GM12801 (cell line): ENCODE data around the gene SSTR3.

Experiments used
- CTCF ChIP-seq: IDR thresholded peaks from one replicate; pipeline ENCODE4 v1.5.1; 2011; ENCODE audit warnings: control low read depth; ENCODE audit not compliant: insufficient read length; ENCODE audit errors: extremely low read depth

Gene SSTR3

GRCh38 chr22:37180531-37181231 is 31.6 kb downstream of the SSTR3 start:
- TF ChIP-seq CTCF, result no peak

DNA sequence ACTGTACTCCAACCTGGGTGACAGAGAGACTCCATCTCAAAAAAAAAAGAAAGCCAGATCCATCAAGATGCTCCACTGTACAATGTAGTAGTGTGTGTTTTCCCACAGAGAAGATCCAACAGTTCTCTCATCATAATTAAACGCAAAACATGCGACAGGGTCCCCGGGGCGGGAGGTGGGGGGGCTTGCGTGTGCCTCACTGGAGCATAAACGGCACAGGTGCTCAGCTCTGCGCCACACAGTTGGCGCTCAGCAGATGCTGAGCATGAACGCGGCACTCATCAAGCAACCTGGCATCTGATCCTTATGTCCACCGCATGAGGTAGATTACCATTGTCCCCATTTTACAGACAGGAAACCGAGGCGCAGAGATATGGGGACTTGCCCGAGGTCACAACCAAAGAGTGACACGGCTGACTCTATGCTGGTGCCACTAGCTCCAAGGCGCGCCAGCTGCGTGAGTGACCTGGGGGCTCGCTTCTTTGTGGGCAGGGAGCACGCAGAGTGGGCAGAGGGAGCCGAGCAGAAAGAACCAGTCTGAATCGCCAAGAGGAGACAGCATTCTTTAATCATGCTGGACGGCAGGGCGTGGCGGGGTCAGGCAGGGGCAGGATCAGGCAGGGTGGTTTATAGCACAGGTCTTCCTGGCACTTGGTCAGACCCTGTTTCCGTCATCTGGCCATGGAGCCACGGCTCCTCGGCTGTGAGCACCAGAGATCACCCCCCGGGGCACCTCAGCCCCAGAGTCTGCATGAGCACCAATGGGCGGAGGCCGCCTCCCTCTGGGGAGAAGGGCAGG is 32.5 kb downstream of the SSTR3 start:
- TF ChIP-seq CTCF, result no peak

- no peak for TF ChIP-seq CTCF
These were observed 33.2 kb downstream of the SSTR3 start for GRCh38 chr22:37179126-37179470.

DNA sequence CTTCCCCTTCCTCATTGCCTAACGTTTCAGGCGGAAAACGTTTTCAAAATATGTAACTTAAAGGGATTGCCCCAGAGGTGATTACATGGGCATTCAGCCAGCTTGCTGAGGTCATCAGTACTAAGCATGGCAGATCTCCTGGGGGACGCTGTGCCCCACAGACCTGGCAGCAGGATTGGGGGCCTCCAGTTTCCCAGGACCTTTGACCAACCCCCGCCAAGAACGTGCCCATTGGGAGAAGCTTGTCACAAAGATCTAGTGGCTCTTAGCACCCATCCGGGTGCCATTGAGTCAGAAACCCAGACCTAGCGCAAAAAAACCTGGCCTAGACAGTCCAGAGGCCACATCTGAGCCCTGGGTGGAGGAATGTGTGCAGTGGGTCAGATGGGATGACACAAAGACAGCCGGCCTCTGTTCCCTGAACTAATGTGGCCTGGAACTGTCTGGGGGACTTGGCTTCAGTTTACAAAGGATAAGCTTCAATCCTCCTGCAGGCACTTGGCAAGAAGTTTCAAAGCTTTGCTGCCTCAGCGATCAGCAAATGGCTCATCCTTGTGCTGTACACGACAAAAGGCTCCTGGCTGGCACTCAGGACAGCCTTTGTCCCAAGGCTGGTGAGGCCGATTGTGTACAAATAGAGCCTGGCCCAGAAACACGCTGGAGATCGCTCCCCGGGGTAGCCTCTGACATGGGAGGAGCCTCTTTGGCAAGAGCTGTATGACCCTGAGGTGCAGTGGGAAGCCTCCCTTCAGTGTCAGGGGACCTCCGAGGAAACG is 33.7 kb downstream of the SSTR3 start:
- no peak for TF ChIP-seq CTCF

GRCh38 chr22:37177755-37178154 is 34.5 kb downstream of the SSTR3 start:
- no peak for TF ChIP-seq CTCF

DNA sequence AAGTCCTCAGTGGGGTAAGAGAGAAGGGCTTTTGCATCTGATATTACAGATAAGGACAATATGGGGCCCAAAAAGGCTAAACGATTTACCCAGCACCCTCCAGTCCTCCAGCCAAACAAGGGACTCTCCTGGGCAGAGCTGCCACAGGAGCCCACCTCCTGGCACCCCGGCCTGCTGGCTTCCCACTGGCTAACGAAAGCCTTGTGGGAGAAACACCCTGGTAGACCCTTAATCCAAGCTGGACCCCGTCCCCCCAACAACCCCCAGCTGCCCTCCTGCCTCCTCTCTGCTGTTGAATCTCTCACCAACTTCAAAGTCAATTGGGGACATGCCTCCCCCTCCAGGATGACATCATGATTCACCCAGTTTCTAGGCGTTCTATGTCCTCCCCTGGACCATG is 35.1 kb downstream of the SSTR3 start:
- TF ChIP-seq CTCF, result no peak

DNA sequence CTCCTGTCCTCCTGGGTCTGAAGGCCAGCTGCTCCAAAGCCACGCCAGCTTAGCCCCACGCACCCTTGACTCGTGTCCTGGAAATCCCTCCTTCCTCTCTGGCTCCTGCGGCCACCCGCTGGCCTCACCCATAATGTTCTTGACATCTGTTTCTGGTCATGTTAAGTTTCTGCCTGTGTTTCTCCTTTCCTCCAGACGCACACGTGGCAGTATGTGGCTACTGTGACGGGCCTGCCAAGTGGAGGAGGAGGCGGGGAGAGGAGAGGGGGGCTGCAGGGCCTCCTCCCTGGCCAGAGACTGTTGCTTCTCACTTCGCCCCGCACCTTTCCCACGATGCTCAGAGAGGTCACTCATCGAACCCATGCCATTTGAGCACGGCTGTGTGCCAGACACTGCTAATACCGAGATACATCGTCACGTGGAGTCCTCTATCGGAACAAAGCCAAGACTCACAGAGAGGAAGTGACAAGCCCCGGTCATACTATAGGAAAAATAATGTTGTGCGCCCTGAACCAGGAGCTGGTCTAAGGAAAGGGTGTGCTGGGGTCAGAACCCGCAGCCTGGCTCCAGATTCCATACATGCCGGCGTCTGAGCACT is 35.7 kb downstream of the SSTR3 start:
- no peak for TF ChIP-seq CTCF
